Measurements from ENCODE around the gene PDXK. TPM values are rescaled to one million over a fixed set of nuclear protein-coding genes. Genes with fewer than 3 reads are reported as not detected.

The PDXK gene
- polyA plus RNA-seq, 1 donor (not counting 4 experiments of a cell fraction or from before 2014, with no cell fraction given): 144 TPM

GRCh38 chr21:43769325-43769958 is 50.5 kb downstream of the PDXK start:
- Histone ChIP-seq H3K9me3 (ENCODE audit: control insufficient read depth, low read depth, low read length) (no peaks in the 10 kb centered on the region), H3K4me3 (ENCODE audit: control insufficient read depth in 2 of 3, extremely low read depth in 1 of 3, insufficient read depth in 2 of 3, low read depth in 1 of 3, low read length in 3 of 3) (no peak overlapping the region), H3K27ac (ENCODE audit: control insufficient read depth, insufficient read depth, low read length) (no peak overlapping the region), H3K4me2 (ENCODE audit: control insufficient read depth, extremely low read depth, insufficient read depth, low read depth, low read length) (no peak overlapping the region), H3K9me1 (ENCODE audit: control insufficient read depth, extremely low read depth, insufficient read depth, low read length) (no peaks in the 10 kb centered on the region), H3K79me2 (ENCODE audit: control insufficient read depth, insufficient read depth, low read length) (peaks cover under 1% of the 10 kb centered on the region), H3K27me3 (ENCODE audit: control insufficient read depth, extremely low read depth, insufficient read depth, low read length) (no peaks in the 10 kb centered on the region), H3K4me1 (ENCODE audit: control insufficient read depth, extremely low read depth, insufficient read depth, low read length) (peaks cover 28% of the 10 kb centered on the region), H3K36me3 (ENCODE audit: control insufficient read depth in 2 of 2, extremely low read depth in 1 of 2, insufficient read depth in 2 of 2, low read length in 2 of 2) (peaks cover 15 to 22% of the 10 kb centered on the region in 2 experiments), H4K20me1 (ENCODE audit: control insufficient read depth, extremely low read depth, insufficient read depth, low read length) (peaks cover 2% of the 10 kb centered on the region), H3K9ac (ENCODE audit: control insufficient read depth, extremely low read depth, insufficient read depth, low read length) (no peak overlapping the region), H2AFZ (ENCODE audit: control insufficient read depth, low read length) (no peak overlapping the region)
- TF ChIP-seq EZH2 (IDR thresholded peaks at IDR 0.05; ENCODE audit: low read length) (no peak), CTCF (optimal IDR thresholded peaks at IDR 0.05 in 1 of 3, IDR thresholded peaks at IDR 0.05 in 1 of 3, conservative IDR thresholded peaks at IDR 0.05 in 1 of 3; ENCODE audit: extremely low read depth in 1 of 3, insufficient read depth in 2 of 3, low read length in 3 of 3) (no peak)
- FAIRE-seq (no peak), DNase-seq (ENCODE audit: low read depth, low spot score) (no peak)
- dilution Hi-C loops (cut with MboI; ENCODE audit: extremely low pct_ligation_motif_present, low sequenced_read_pairs): no loop called here

- FAIRE-seq (no peak), DNase-seq (ENCODE audit: low read depth, low spot score) (no peak)
- no peak overlapping the region for H3K9ac ChIP-seq (ENCODE audit: control insufficient read depth, extremely low read depth, insufficient read depth, low read length)
- H3K27ac ChIP-seq (ENCODE audit: control insufficient read depth, insufficient read depth, low read length): no peak overlapping the region
- peaks cover 5% of the 10 kb centered on the region for H4K20me1 ChIP-seq (ENCODE audit: control insufficient read depth, extremely low read depth, insufficient read depth, low read length)
- TF ChIP-seq EZH2 (IDR thresholded peaks at IDR 0.05; ENCODE audit: low read length) (no peak), CTCF (optimal IDR thresholded peaks at IDR 0.05 in 1 of 3, IDR thresholded peaks at IDR 0.05 in 1 of 3, conservative IDR thresholded peaks at IDR 0.05 in 1 of 3; ENCODE audit: extremely low read depth in 1 of 3, insufficient read depth in 2 of 3, low read length in 3 of 3) (no peak)
- H3K4me2 ChIP-seq (ENCODE audit: control insufficient read depth, extremely low read depth, insufficient read depth, low read depth, low read length): no peak overlapping the region
- peaks cover 21% of the 10 kb centered on the region for H3K4me1 ChIP-seq (ENCODE audit: control insufficient read depth, extremely low read depth, insufficient read depth, low read length)
- H3K9me1 ChIP-seq (ENCODE audit: control insufficient read depth, extremely low read depth, insufficient read depth, low read length): no peaks in the 10 kb centered on the region
- H2AFZ ChIP-seq (ENCODE audit: control insufficient read depth, low read length): no peak overlapping the region
- peaks cover 5% of the 10 kb centered on the region for H3K79me2 ChIP-seq (ENCODE audit: control insufficient read depth, insufficient read depth, low read length)
- no peaks in the 10 kb centered on the region for H3K9me3 ChIP-seq (ENCODE audit: control insufficient read depth, low read depth, low read length)
- no peaks in the 10 kb centered on the region for H3K27me3 ChIP-seq (ENCODE audit: control insufficient read depth, extremely low read depth, insufficient read depth, low read length)
- dilution Hi-C loops (cut with MboI; ENCODE audit: extremely low pct_ligation_motif_present, low sequenced_read_pairs): no loop called here
- peaks cover 17 to 24% of the 10 kb centered on the region in 2 experiments for H3K36me3 ChIP-seq (ENCODE audit: control insufficient read depth in 2 of 2, extremely low read depth in 1 of 2, insufficient read depth in 2 of 2, low read length in 2 of 2)
- H3K4me3 ChIP-seq (ENCODE audit: control insufficient read depth in 2 of 3, extremely low read depth in 1 of 3, insufficient read depth in 2 of 3, low read depth in 1 of 3, low read length in 3 of 3): no peak overlapping the region
These were observed 51.2 kb downstream of the PDXK start for GRCh38 chr21:43770066-43770655.
